ENCODE results near the gene HEBP2. TPM values are rescaled to one million over a fixed set of nuclear protein-coding genes. Genes with fewer than 3 reads are reported as not detected.

The HEBP2 gene
- total RNA-seq, 1 donor from 2014 or later, result 40.5 TPM

DNA sequence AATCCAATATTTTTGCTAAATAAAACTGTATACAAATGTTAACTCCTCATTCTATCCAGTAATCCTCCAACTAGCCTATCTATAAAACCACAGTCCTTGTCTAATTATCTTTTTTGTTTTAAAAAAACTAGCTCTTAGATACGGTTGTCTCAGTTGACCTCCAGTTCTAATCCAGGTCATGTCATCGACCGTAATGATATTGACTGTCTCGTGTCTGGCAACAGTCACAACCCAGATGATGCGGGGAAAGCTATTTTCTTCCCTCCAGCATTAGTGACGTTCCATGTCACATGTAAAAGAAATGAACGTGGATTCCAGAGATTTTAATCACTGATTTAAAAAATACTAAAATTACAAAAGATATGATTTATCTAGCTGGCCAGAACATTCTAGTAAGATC, 35.5 kb downstream of the HEBP2 start:
- no peak for TF ChIP-seq EZH2 (IDR thresholded peaks at IDR 0.05; ENCODE audit: insufficient read depth, low read length)
- TF ChIP-seq, protein P1, sequence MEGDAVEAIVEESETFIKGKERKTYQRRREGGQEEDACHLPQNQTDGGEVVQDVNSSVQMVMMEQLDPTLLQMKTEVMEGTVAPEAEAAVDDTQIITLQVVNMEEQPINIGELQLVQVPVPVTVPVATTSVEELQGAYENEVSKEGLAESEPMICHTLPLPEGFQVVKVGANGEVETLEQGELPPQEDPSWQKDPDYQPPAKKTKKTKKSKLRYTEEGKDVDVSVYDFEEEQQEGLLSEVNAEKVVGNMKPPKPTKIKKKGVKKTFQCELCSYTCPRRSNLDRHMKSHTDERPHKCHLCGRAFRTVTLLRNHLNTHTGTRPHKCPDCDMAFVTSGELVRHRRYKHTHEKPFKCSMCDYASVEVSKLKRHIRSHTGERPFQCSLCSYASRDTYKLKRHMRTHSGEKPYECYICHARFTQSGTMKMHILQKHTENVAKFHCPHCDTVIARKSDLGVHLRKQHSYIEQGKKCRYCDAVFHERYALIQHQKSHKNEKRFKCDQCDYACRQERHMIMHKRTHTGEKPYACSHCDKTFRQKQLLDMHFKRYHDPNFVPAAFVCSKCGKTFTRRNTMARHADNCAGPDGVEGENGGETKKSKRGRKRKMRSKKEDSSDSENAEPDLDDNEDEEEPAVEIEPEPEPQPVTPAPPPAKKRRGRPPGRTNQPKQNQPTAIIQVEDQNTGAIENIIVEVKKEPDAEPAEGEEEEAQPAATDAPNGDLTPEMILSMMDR (IDR thresholded peaks at IDR 0.05; ENCODE audit: insufficient read depth, low read depth, low read length), result no peak
- H3K4me3 Mint-ChIP-seq (ENCODE audit: unreplicated experiment), result no peak overlapping the region
- no peaks in the 10 kb centered on the region for H3K9me3 ChIP-seq (ENCODE audit: insufficient read depth, low read depth, low read length)
- H3K4me3 ChIP-seq (ENCODE audit: insufficient read depth, low read depth, low read length), result no peak overlapping the region
- H3K4me1 ChIP-seq (ENCODE audit: insufficient read depth, low read length), result no peaks in the 10 kb centered on the region
- H3K27ac ChIP-seq (ENCODE audit: low read depth, low read length), result no peak overlapping the region
- no peaks in the 10 kb centered on the region for H3K4me1 Mint-ChIP-seq (ENCODE audit: low read depth, unreplicated experiment)
- no peaks in the 10 kb centered on the region for H3K79me2 ChIP-seq (ENCODE audit: insufficient read depth, low read length)
- no peaks in the 10 kb centered on the region for H4K20me1 ChIP-seq (ENCODE audit: insufficient read depth, low read length)
- no peak overlapping the region for H2AFZ ChIP-seq (ENCODE audit: low read depth, low read length)
- peaks cover 5% of the 10 kb centered on the region for H3K36me3 ChIP-seq (ENCODE audit: insufficient read depth, low read length)
- no peak for FAIRE-seq
- H3K27ac Mint-ChIP-seq (ENCODE audit: unreplicated experiment), result no peak overlapping the region
- H3K4me2 ChIP-seq (ENCODE audit: low read length), result no peak overlapping the region
- H3K27me3 ChIP-seq (ENCODE audit: insufficient read depth, low read length), result no peaks in the 10 kb centered on the region
- no peaks in the 10 kb centered on the region for H3K9me3 Mint-ChIP-seq (ENCODE audit: unreplicated experiment)
- no peak for DNase-seq (ENCODE audit: low read depth)
- H3K36me3 Mint-ChIP-seq (ENCODE audit: low read depth, unreplicated experiment), result peaks cover 6% of the 10 kb centered on the region
- H3K27me3 Mint-ChIP-seq (ENCODE audit: low read depth, unreplicated experiment), result no peaks in the 10 kb centered on the region
- no peak overlapping the region for H3K9ac ChIP-seq (ENCODE audit: low read length)

DNA sequence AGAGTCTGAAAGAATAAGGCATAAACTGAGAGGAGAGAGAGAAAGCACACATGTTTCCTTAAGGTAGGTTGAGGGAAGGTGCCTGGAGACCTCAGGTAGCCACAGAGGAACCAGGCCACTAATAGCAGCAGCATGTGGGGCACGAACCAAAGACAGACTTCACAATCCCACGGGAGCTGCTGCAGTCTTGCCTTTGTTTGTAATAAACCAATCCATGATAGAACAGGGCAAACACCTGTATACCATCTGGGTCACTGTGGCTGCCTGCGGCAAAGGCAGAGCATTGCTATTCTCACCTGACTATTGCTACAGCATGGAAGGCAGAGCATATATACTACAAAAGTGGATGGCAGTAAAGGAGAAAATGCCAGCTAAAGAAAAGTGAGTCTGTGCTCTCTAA, 36.3 kb downstream of the HEBP2 start:
- no peak for FAIRE-seq
- H3K4me2 ChIP-seq (ENCODE audit: low read length), result no peak overlapping the region
- H3K4me3 Mint-ChIP-seq (ENCODE audit: unreplicated experiment), result no peak overlapping the region
- TF ChIP-seq, protein P1 (IDR thresholded peaks at IDR 0.05; ENCODE audit: insufficient read depth, low read depth, low read length), result no peak
- no peak for TF ChIP-seq EZH2 (IDR thresholded peaks at IDR 0.05; ENCODE audit: insufficient read depth, low read length)
- no peaks in the 10 kb centered on the region for H3K9me3 Mint-ChIP-seq (ENCODE audit: unreplicated experiment)
- no peak for DNase-seq (ENCODE audit: low read depth)
- no peaks in the 10 kb centered on the region for H3K27me3 ChIP-seq (ENCODE audit: insufficient read depth, low read length)
- H3K36me3 Mint-ChIP-seq (ENCODE audit: low read depth, unreplicated experiment), result peaks cover 6% of the 10 kb centered on the region
- peaks cover 5% of the 10 kb centered on the region for H3K36me3 ChIP-seq (ENCODE audit: insufficient read depth, low read length)
- no peak overlapping the region for H3K4me3 ChIP-seq (ENCODE audit: insufficient read depth, low read depth, low read length)
- H4K20me1 ChIP-seq (ENCODE audit: insufficient read depth, low read length), result no peaks in the 10 kb centered on the region
- H3K27ac ChIP-seq (ENCODE audit: low read depth, low read length), result no peak overlapping the region
- H3K79me2 ChIP-seq (ENCODE audit: insufficient read depth, low read length), result no peaks in the 10 kb centered on the region
- no peaks in the 10 kb centered on the region for H3K27me3 Mint-ChIP-seq (ENCODE audit: low read depth, unreplicated experiment)
- H3K27ac Mint-ChIP-seq (ENCODE audit: unreplicated experiment), result no peak overlapping the region
- no peak overlapping the region for H3K9ac ChIP-seq (ENCODE audit: low read length)
- no peaks in the 10 kb centered on the region for H3K4me1 ChIP-seq (ENCODE audit: insufficient read depth, low read length)
- no peak overlapping the region for H2AFZ ChIP-seq (ENCODE audit: low read depth, low read length)
- no peaks in the 10 kb centered on the region for H3K9me3 ChIP-seq (ENCODE audit: insufficient read depth, low read depth, low read length)
- no peaks in the 10 kb centered on the region for H3K4me1 Mint-ChIP-seq (ENCODE audit: low read depth, unreplicated experiment)

DNA sequence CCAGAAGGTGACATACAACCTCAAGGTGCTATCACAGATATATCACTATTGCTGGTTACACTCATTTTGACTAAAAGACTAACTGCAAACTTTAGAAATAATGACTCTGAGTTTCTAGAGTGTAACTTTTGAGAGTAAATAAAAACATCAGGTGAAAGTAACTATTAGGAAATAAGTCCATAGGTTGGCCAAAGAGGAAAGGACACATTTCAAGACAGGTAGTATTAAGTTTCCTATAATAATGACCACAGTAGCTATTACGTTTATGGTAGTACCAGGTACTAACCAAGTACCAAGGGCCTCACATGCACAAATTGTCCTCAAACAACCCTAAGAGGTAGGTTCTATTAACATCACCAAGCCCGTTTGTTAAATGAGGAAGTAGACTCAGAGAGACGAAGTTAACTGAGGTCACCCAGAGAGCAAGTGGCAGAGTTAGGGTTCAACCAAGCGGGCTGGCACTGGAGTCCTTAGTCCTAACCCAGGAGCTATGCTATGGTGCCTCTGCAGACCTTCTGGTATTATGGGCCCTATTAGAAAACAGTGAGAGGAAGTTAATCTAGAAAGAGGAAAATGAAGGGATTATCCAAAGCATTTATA, 36.8 kb downstream of the HEBP2 start:
- Mint-ChIP-seq H3K9me3 (ENCODE audit: unreplicated experiment) (no peaks in the 10 kb centered on the region), H3K4me1 (ENCODE audit: low read depth, unreplicated experiment) (no peaks in the 10 kb centered on the region), H3K36me3 (ENCODE audit: low read depth, unreplicated experiment) (peaks cover 4% of the 10 kb centered on the region), H3K4me3 (ENCODE audit: unreplicated experiment) (no peak overlapping the region), H3K27me3 (ENCODE audit: low read depth, unreplicated experiment) (no peaks in the 10 kb centered on the region), H3K27ac (ENCODE audit: unreplicated experiment) (no peak overlapping the region)
- Histone ChIP-seq H3K9me3 (ENCODE audit: insufficient read depth, low read depth, low read length) (no peaks in the 10 kb centered on the region), H3K27me3 (ENCODE audit: insufficient read depth, low read length) (no peaks in the 10 kb centered on the region), H3K4me3 (ENCODE audit: insufficient read depth, low read depth, low read length) (no peak overlapping the region), H3K4me2 (ENCODE audit: low read length) (no peak overlapping the region), H3K9ac (ENCODE audit: low read length) (no peak overlapping the region), H3K4me1 (ENCODE audit: insufficient read depth, low read length) (no peaks in the 10 kb centered on the region), H3K79me2 (ENCODE audit: insufficient read depth, low read length) (no peaks in the 10 kb centered on the region), H3K36me3 (ENCODE audit: insufficient read depth, low read length) (peaks cover 5% of the 10 kb centered on the region), H2AFZ (ENCODE audit: low read depth, low read length) (no peak overlapping the region), H3K27ac (ENCODE audit: low read depth, low read length) (no peak overlapping the region), H4K20me1 (ENCODE audit: insufficient read depth, low read length) (no peaks in the 10 kb centered on the region)
- DNase-seq (ENCODE audit: low read depth), result no peak
- no peak for FAIRE-seq
- TF ChIP-seq EZH2 (IDR thresholded peaks at IDR 0.05; ENCODE audit: insufficient read depth, low read length), result no peak
- TF ChIP-seq, protein P1 (IDR thresholded peaks at IDR 0.05; ENCODE audit: insufficient read depth, low read depth, low read length), result no peak

Measured in astrocyte (in vitro differentiated cells and primary cell).